Upper lobe of right lung (tissue), 1 donor: Measurements from ENCODE around the gene PRKX. TPM values are rescaled to one million over a fixed set of nuclear protein-coding genes. Genes with fewer than 3 reads are reported as not detected.
"Not testable (repeated sequence)": the region's sequence is repeated elsewhere in the genome, so short reads cannot be mapped to it uniquely, and the experiment has no call there.

Source experiments
- ATAC-seq: fragments of 200-7000 bp; cut with Tn5 transposase; one replicate; pipeline ENCODE4 v1.9.1; 2020; ENCODE audit warnings: mild to moderate bottlenecking, moderate library complexity
- DNase-seq: peaks from one replicate; pipeline ENCODE4 v3.0.0-alpha.2; 2020
- H3K27ac ChIP-seq: fragments of 200-600 bp; one replicate; pipeline ENCODE4 v1.8.0; 2022
- H3K27me3 ChIP-seq: fragments of 200-600 bp; one replicate; pipeline ENCODE4 v1.8.0; 2022; ENCODE audit warnings: mild to moderate bottlenecking
- H3K36me3 ChIP-seq: fragments of 200-600 bp; one replicate; pipeline ENCODE4 v1.8.0; 2022
- H3K4me1 ChIP-seq: fragments of 200-600 bp; one replicate; pipeline ENCODE4 v1.8.0; 2022
- H3K4me3 ChIP-seq: fragments of 200-600 bp; one replicate; pipeline ENCODE4 v1.8.0; 2022; ENCODE audit warnings: mild to moderate bottlenecking
- H3K9me3 ChIP-seq: fragments of 200-600 bp; one replicate; pipeline ENCODE4 v1.8.0; 2022
- intact Hi-C: fragments of 100-400 bp; cut with DNase I; formaldehyde crosslinking; loops from one replicate; pipeline ENCODE4 v1.11.0; 2022
- total RNA-seq: library from RNA; stranded (reverse); fragmentation: NEBNext Ultra II Directional; extraction: Animal tissue kit (Norgen Biotek cat#: 25700); gene quantifications from one replicate; pipeline ENCODE4 v1.2.1, GENCODE V29; 2021
- TF ChIP-seq, protein P1 (sequence below): fragments of 200-600 bp; IDR thresholded peaks from one replicate; pipeline ENCODE4 v1.8.0; 2022; ENCODE audit warnings: antibody characterized with exemption
- donor health status: DM: no; HTN: yes; CAD: no; lungs with severe emphysema.

PRKX gene
- total RNA-seq, 1 donor from 2014 or later = 23.8 TPM

GRCh38 chrX:3738509-3738908 lies 25.1 kb upstream of the PRKX start:
- H3K4me1 ChIP-seq = no peaks in the 10 kb centered on the region
- intact Hi-C loops = no loop called here
- H3K9me3 ChIP-seq = no peaks in the 10 kb centered on the region
- no peak overlapping the region for H3K27ac ChIP-seq
- no peak overlapping the region for H3K4me3 ChIP-seq
- H3K27me3 ChIP-seq = no peaks in the 10 kb centered on the region
- DNase-seq (no peak), ATAC-seq (no peak)
- no peaks in the 10 kb centered on the region for H3K36me3 ChIP-seq
- TF ChIP-seq, protein P1, sequence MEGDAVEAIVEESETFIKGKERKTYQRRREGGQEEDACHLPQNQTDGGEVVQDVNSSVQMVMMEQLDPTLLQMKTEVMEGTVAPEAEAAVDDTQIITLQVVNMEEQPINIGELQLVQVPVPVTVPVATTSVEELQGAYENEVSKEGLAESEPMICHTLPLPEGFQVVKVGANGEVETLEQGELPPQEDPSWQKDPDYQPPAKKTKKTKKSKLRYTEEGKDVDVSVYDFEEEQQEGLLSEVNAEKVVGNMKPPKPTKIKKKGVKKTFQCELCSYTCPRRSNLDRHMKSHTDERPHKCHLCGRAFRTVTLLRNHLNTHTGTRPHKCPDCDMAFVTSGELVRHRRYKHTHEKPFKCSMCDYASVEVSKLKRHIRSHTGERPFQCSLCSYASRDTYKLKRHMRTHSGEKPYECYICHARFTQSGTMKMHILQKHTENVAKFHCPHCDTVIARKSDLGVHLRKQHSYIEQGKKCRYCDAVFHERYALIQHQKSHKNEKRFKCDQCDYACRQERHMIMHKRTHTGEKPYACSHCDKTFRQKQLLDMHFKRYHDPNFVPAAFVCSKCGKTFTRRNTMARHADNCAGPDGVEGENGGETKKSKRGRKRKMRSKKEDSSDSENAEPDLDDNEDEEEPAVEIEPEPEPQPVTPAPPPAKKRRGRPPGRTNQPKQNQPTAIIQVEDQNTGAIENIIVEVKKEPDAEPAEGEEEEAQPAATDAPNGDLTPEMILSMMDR = no peak

- H3K36me3 ChIP-seq, ATAC-seq, H3K9me3 ChIP-seq, H3K27ac ChIP-seq, H3K27me3 ChIP-seq, H3K4me3 ChIP-seq, DNase-seq, H3K4me1 ChIP-seq, intact Hi-C loops: not testable (repeated sequence)
These were observed 23.1 kb upstream of the PRKX start for GRCh38 chrX:3736536-3736935.

GRCh38 chrX:3735891-3736290 lies 22.4 kb upstream of the PRKX start:
- H3K27me3 ChIP-seq, ATAC-seq, H3K36me3 ChIP-seq, H3K4me1 ChIP-seq, H3K27ac ChIP-seq, H3K4me3 ChIP-seq, intact Hi-C loops, H3K9me3 ChIP-seq, DNase-seq: not testable (repeated sequence)

DNA sequence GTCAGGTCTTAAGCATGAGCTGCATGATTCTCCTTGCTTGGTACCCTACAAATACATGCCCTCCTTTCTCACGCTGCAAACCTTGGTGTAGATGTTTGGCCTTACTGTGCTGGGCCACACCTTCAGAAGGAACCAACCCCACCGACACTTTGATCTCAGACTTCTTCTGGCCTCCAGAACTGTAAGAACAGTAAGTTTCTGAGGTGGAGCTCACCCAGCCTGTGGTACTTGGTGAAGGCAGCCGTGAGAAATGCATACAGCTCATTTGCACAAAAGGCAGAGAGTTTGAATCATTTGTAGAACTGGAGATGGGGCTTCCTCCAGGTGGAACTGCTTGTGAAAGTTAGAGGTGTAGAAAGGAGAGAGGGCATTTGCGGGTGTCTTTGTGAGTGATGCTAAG lies 21.0 kb upstream of the PRKX start:
- intact Hi-C loops, H3K27me3 ChIP-seq, DNase-seq, H3K36me3 ChIP-seq, H3K9me3 ChIP-seq, H3K27ac ChIP-seq, H3K4me1 ChIP-seq, H3K4me3 ChIP-seq, ATAC-seq: not testable (repeated sequence)

DNA sequence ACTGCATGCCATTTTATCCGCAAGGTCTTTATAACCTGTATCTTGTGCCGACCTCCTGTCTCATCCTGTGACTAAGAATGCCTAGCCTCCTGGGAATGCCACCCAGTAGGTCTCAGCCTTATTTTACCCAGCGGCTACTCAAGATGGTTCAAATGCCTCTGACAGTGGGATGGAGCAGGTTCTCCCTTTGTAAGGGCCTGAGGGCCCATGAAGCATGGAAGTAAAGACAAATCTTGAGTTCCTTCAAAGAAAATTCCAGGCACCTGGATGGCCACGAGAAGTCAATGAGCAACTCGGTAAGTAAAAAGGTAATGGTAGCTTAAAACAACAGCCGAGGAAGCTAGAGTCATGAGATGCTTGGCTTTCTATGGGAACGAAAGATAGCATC lies 19.6 kb upstream of the PRKX start:
- intact Hi-C loops = no loop called here
- no peak overlapping the region for H3K27ac ChIP-seq
- no peak overlapping the region for H3K4me3 ChIP-seq
- H3K9me3 ChIP-seq = no peaks in the 10 kb centered on the region
- H3K4me1 ChIP-seq = no peaks in the 10 kb centered on the region
- no peak for ATAC-seq
- no peaks in the 10 kb centered on the region for H3K36me3 ChIP-seq
- DNase-seq = no peak
- H3K27me3 ChIP-seq = no peaks in the 10 kb centered on the region
- TF ChIP-seq, protein P1 = no peak

GRCh38 chrX:3732326-3733042 lies 19.0 kb upstream of the PRKX start:
- H3K9me3 ChIP-seq, intact Hi-C loops, H3K4me3 ChIP-seq, H3K4me1 ChIP-seq, H3K27me3 ChIP-seq, H3K36me3 ChIP-seq, ATAC-seq, H3K27ac ChIP-seq, DNase-seq: not testable (repeated sequence)

DNA sequence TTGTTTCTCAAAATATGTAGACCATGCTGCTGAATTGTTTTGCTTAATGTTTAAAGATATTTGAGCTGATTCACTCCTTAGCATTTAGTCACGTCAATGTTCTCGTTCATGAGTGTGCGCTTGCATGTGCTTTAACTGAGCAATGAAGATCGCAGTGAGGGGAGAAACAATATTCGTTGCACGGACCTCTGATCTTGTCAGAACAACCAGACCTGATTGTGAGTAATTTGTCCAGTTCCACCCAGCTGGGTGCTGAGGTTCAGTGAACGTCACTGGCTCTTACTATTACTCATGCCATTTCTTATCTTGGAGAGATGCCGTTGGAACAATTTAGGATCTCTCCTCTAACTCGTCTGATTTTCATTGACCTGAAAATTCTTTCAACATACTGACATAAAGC lies 15.0 kb upstream of the PRKX start:
- Histone ChIP-seq H3K4me1 (no peaks in the 10 kb centered on the region), H3K36me3 (no peaks in the 10 kb centered on the region), H3K4me3 (no peak overlapping the region), H3K27me3 (no peaks in the 10 kb centered on the region), H3K27ac (no peak overlapping the region), H3K9me3 (no peaks in the 10 kb centered on the region)
- ATAC-seq (no peak), DNase-seq (no peak)
- TF ChIP-seq, protein P1 = no peak
- intact Hi-C loops = no loop called here

- DNase-seq, H3K36me3 ChIP-seq, H3K4me3 ChIP-seq, H3K4me1 ChIP-seq, H3K9me3 ChIP-seq, H3K27ac ChIP-seq, H3K27me3 ChIP-seq, intact Hi-C loops, ATAC-seq: not testable (repeated sequence)
These were observed 10.0 kb upstream of the PRKX start for GRCh38 chrX:3723460-3723859.
